Gastroesophageal sphincter (tissue), 3 donors: Measurements from ENCODE around the gene MBD6.
"Not testable (repeated sequence)": the region's sequence is repeated elsewhere in the genome, so short reads cannot be mapped to it uniquely, and the experiment has no call there.

ENCODE experiments used
- EP300 ChIP-seq: sonication (generic); formaldehyde crosslinking; IDR thresholded peaks from one replicate; pipeline ENCODE4 v1.6.1; 2017; ENCODE audit warnings: antibody characterized with exemption, mild to moderate bottlenecking
- POLR2AphosphoS5 ChIP-seq: sonication (generic); formaldehyde crosslinking; IDR thresholded peaks from one replicate; pipeline ENCODE4 v1.6.1; 2017; ENCODE audit warnings: antibody characterized with exemption
- TF ChIP-seq, protein P1 (sequence below), 4 experiments: fragments of 200-600 bp in 2 of 4; fragments of 450-650 bp in 2 of 4; sonication (generic) in 1 of 4; IDR thresholded peaks; one replicate each; pipeline ENCODE4 v1.5.1; 2017 to 2019; ENCODE audit warnings: antibody characterized with exemption in 4 of 4, mild to moderate bottlenecking in 2 of 4, moderate library complexity in 2 of 4

DNA sequence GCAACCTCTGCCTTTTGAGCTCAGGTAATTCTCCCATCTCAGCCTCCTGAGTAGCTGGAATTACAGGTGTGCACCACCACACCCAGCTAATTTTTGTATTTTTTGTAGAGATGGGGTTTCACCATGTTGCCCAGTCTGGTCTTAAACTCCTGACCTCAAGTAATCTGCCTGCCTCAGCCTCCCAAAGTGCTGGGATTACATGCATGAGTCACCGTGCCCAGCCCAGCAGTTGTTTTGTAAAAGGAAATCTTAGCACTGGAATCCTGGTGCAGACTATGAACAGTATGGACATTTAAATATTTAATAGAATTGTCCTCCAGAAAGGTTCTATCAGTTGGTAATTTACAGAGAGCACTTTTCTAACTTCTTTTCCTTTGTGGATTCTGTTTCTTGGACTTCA lies 38.5 kb downstream of the MBD6 start:
- not testable (repeated sequence) for TF ChIP-seq EP300, POLR2AphosphoS5
- TF ChIP-seq, protein P1, sequence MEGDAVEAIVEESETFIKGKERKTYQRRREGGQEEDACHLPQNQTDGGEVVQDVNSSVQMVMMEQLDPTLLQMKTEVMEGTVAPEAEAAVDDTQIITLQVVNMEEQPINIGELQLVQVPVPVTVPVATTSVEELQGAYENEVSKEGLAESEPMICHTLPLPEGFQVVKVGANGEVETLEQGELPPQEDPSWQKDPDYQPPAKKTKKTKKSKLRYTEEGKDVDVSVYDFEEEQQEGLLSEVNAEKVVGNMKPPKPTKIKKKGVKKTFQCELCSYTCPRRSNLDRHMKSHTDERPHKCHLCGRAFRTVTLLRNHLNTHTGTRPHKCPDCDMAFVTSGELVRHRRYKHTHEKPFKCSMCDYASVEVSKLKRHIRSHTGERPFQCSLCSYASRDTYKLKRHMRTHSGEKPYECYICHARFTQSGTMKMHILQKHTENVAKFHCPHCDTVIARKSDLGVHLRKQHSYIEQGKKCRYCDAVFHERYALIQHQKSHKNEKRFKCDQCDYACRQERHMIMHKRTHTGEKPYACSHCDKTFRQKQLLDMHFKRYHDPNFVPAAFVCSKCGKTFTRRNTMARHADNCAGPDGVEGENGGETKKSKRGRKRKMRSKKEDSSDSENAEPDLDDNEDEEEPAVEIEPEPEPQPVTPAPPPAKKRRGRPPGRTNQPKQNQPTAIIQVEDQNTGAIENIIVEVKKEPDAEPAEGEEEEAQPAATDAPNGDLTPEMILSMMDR (IDR thresholded peaks at IDR 0.05) = not testable (repeated sequence)
